Lung (tissue), 12 donors: ENCODE data around the gene SCAF8. TPM values are rescaled to one million over a fixed set of nuclear protein-coding genes. Genes with fewer than 3 reads are reported as not detected.

ENCODE experiments used
- ATAC-seq: fragments of 200-7000 bp; cut with Tn5 transposase; one replicate; pipeline ENCODE4 v1.9.1; 2020; ENCODE audit warnings: moderate number of reproducible peaks; ENCODE audit not compliant: insufficient read depth, low FRiP score
- DNase-seq, 3 donors: peaks; one replicate each; pipeline ENCODE4 v3.0.0-alpha.2; 2013 to 2017
- H3K27ac ChIP-seq, 2 donors: one replicate each; pipeline ENCODE4 v1.5.1; 2013; ENCODE audit warnings: mild to moderate bottlenecking in 2 of 2, moderate library complexity in 2 of 2, control low read depth in 1 of 2, inconsistent platforms in 1 of 2, low read depth in 1 of 2, low read length in 1 of 2
- H3K27me3 ChIP-seq, 3 donors: one replicate each; pipeline ENCODE4 v1.5.1; 2013; ENCODE audit warnings: low read length in 2 of 3; ENCODE audit not compliant: control insufficient read depth in 3 of 3, insufficient read depth in 3 of 3
- H3K36me3 ChIP-seq, 4 donors: one replicate each; pipeline ENCODE4 v1.5.1; 2013; ENCODE audit warnings: low read length in 4 of 4, mild to moderate bottlenecking in 1 of 4, moderate library complexity in 1 of 4; ENCODE audit not compliant: control insufficient read depth in 4 of 4, insufficient read depth in 4 of 4
- H3K4me1 ChIP-seq, 5 donors: one replicate each; pipeline ENCODE4 v1.5.1; 2013; ENCODE audit warnings: low read length in 5 of 5, mild to moderate bottlenecking in 2 of 5, moderate library complexity in 1 of 5; ENCODE audit not compliant: control insufficient read depth in 5 of 5, insufficient read depth in 5 of 5
- H3K4me3 ChIP-seq: one replicate; pipeline ENCODE4 v1.5.1; 2013; ENCODE audit warnings: mild to moderate bottlenecking, control low read depth, moderate library complexity
- H3K9ac ChIP-seq, 2 donors: one replicate each; pipeline ENCODE4 v1.5.1; 2013; ENCODE audit warnings: low read length in 2 of 2, control low read depth in 1 of 2; ENCODE audit not compliant: insufficient read depth in 1 of 2
- H3K9me3 ChIP-seq, 4 donors: one replicate each; pipeline ENCODE4 v1.5.1; 2013; ENCODE audit warnings: low read length in 3 of 4, mild to moderate bottlenecking in 1 of 4, moderate library complexity in 1 of 4; ENCODE audit not compliant: control insufficient read depth in 4 of 4, insufficient read depth in 3 of 4
- CTCF ChIP-seq: IDR thresholded peaks from 2 replicates; pipeline ENCODE4 v1.5.1; 2012; ENCODE audit warnings: mild to moderate bottlenecking; ENCODE audit errors: control extremely low read depth, extremely low read depth
- WGBS, 2 donors: extraction: QIAGEN DNeasy Blood & Tissue Kit; methylation state at CpG; one replicate each; pipeline ENCODE4 v1.1.7; 2013; 5-methylcytosine and 5-hydroxymethylcytosine counted together
- polyA plus RNA-seq, 2 donors: library from polyadenylated mRNA; stranded (reverse); fragments of 200-250 nt; gene quantifications; one replicate each; pipeline ENCODE4 v1.2.1, GENCODE V29; 2013
- total RNA-seq, 2 donors: library from RNA; depleted of rRNA in 1 of 2; stranded (reverse); fragments of >200 nt in 1 of 2; gene quantifications; one replicate each; pipeline ENCODE4 v1.2.1, GENCODE V29; 2014 to 2021
- donor health status: control.
- donor health status: control.
- donor health status: Bipolar disorder and iron deficiency.
- donor health status: healthy.
- donor health status: DM: yes; HTN: yes; CAD: no.

The SCAF8 gene
- total and polyA plus RNA-seq, 4 donors = 11.2 to 71.9 (median 23.6) TPM

- H3K36me3 ChIP-seq = peaks cover 0 to 3% (median 1%) of the 10 kb centered on the region in 4 donors
- 91 to 97% methylated on average over 2 of the region's 2 CpGs for WGBS, 2 donors
- peaks cover 0 to 26% (median 3%) of the 10 kb centered on the region in 5 donors for H3K4me1 ChIP-seq
These were observed 12.0 kb downstream of the SCAF8 start for GRCh38 chr6:154745243-154745642.

GRCh38 chr6:154749341-154749740 is 16.1 kb downstream of the SCAF8 start:
- no peak for DNase-seq
- no peaks in the 10 kb centered on the region for H3K27me3 ChIP-seq
- no peak for TF ChIP-seq CTCF
- no peaks in the 10 kb centered on the region for H3K9me3 ChIP-seq
- no peak for ATAC-seq
- H3K4me3 ChIP-seq = no peak overlapping the region
- H3K4me1 ChIP-seq = peaks cover 0 to 29% (median 0%) of the 10 kb centered on the region in 5 donors
- peaks cover 0 to 1% (median 0%) of the 10 kb centered on the region in 4 donors for H3K36me3 ChIP-seq
- 94 to 96% methylated on average over 3 of the region's 3 CpGs for WGBS, 2 donors
- H3K27ac ChIP-seq = no peak overlapping the region
- no peak overlapping the region for H3K9ac ChIP-seq

More at GRCh38 chr6:154745243-154745642, 12.0 kb downstream of the SCAF8 start:
- Histone ChIP-seq H3K27ac (no peak overlapping the region), H3K4me3 (no peak overlapping the region), H3K9me3 (no peaks in the 10 kb centered on the region), H3K9ac (no peak overlapping the region), H3K27me3 (no peaks in the 10 kb centered on the region)
- no peak for TF ChIP-seq CTCF
- DNase-seq = no peak
- ATAC-seq = no peak

GRCh38 chr6:154751011-154751800 is 18.0 kb downstream of the SCAF8 start:
- ATAC-seq (no peak), DNase-seq (no peak)
- TF ChIP-seq CTCF = no peak
- WGBS, 2 donors = 87 to 91% methylated on average over 13 of the region's 13 CpGs
- H3K9me3 ChIP-seq = no peaks in the 10 kb centered on the region
- H3K4me1 ChIP-seq = peaks cover 0 to 29% (median 0%) of the 10 kb centered on the region in 5 donors
- H3K27me3 ChIP-seq = no peaks in the 10 kb centered on the region
- H3K27ac ChIP-seq = no peak overlapping the region
- H3K9ac ChIP-seq = no peak overlapping the region
- H3K4me3 ChIP-seq = no peak overlapping the region
- H3K36me3 ChIP-seq = no peaks in the 10 kb centered on the region

- Histone ChIP-seq H3K9ac (no peak overlapping the region), H3K27ac (no peak overlapping the region), H3K27me3 (no peaks in the 10 kb centered on the region), H3K4me1 (peaks cover 0 to 28% (median 0%) of the 10 kb centered on the region in 5 donors), H3K9me3 (no peaks in the 10 kb centered on the region), H3K36me3 (no peaks in the 10 kb centered on the region), H3K4me3 (no peak overlapping the region)
- WGBS, 2 donors = 76 to 80% methylated on average over 1 of the region's 1 CpG
- DNase-seq = no peak
- no peak for TF ChIP-seq CTCF
- ATAC-seq = no peak
These were observed 18.8 kb downstream of the SCAF8 start for GRCh38 chr6:154752022-154752421.
